GM21423 (cell line): ENCODE measurements around the gene TWF2.

ENCODE experiments used
- ATAC-seq: cut with Tn5 transposase; IDR thresholded peaks from one replicate; pipeline ENCODE4 v1.9.1; 2021; ENCODE audit warnings: mild to moderate bottlenecking, moderate library complexity; ENCODE audit not compliant: unreplicated experiment

Gene TWF2

GRCh38 chr3:52184690-52185089 lies 54.3 kb downstream of the TWF2 start:
- no peak for ATAC-seq

DNA sequence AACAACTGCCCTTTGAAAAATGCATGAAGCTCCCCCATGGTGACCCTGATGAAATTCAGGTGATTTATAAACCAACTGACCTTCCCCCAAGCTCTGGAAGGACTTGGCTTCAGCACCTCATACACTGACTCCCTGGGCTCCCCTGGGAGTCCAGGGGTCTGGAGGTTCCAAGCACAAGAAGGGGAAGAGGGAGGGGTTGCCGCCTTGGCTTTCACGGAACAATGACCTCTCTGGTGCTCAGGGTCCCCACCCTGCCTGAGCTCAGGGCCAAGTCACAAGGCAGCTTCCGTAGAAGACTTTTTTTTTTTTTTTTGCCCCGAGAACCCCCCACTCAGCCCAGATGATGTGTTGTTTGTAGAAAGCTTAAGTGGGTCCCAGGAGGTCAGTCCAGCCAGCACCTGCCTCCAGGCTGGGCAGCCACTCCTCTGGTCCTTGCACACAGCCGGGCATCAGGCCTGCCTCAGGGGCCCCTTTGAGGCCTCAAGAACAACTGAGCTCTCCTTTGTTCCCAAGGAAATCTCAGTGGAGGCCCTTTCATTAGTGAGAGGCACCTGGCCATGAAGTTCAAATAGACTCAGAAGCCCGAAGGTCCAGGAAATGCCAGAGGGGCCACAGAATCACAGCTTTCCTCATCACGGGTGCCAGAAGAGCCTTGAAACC lies 55.0 kb downstream of the TWF2 start:
- ATAC-seq = no peak

DNA sequence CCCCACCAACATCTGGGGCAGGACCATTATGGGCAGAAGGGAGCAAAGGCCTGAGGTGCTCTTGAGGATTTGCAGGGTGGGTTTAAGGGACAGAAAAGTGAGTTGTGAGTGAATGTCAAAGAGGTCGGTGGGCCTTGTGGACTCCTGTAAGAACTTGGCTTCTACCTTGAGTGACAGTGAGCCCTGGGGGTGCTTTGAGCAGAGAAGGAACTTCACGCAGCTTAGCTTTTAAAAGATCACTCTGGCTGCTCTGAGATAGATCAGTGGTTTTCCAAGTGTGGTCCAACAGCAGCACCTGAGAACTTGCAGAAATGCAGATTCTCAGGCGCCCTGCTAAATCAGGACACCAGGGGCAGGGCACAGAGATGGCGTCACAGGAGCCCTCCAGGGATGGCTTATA lies 56.3 kb downstream of the TWF2 start:
- ATAC-seq = no peak

GRCh38 chr3:52182196-52182595 lies 56.8 kb downstream of the TWF2 start:
- no peak for ATAC-seq

GRCh38 chr3:52181543-52181942 lies 57.4 kb downstream of the TWF2 start:
- ATAC-seq = no peak
